ENCODE results near the gene DMBT1. TPM values are rescaled to one million over a fixed set of nuclear protein-coding genes. Genes with fewer than 3 reads are reported as not detected.

The DMBT1 gene
- total and polyA plus RNA-seq, 2 donors from 2014 or later: 0.06 TPM; not detected in 1

- no peak for DNase-seq
- no peaks in the 10 kb centered on the region for H3K27me3 ChIP-seq (ENCODE audit: control insufficient read depth, insufficient read depth, low read length)
- TF ChIP-seq CTCF (IDR thresholded peaks at IDR 0.05; ENCODE audit: borderline replicate concordance, extremely low read depth, insufficient read depth): no peak
- no peak overlapping the region for H3K9ac ChIP-seq (ENCODE audit: low read length in 3 of 3)
- no peaks in the 10 kb centered on the region for H3K36me3 ChIP-seq (ENCODE audit: control insufficient read depth in 2 of 3, insufficient read depth in 3 of 3, low read length in 3 of 3)
- H3K27ac ChIP-seq (ENCODE audit: low read depth in 2 of 2, low read length in 2 of 2): no peak overlapping the region
- no peak overlapping the region for H3K4me3 ChIP-seq (ENCODE audit: low read length in 3 of 3)
- FAIRE-seq: no peak
- intact Hi-C loops (cut with DNase I): no loop called here
- H3K9me3 ChIP-seq (ENCODE audit: control insufficient read depth in 2 of 3, insufficient read depth in 1 of 3, low read length in 3 of 3): no peaks in the 10 kb centered on the region
- H3K4me1 ChIP-seq (ENCODE audit: control insufficient read depth in 2 of 3, insufficient read depth in 2 of 3, low read depth in 1 of 3, low read length in 3 of 3): no peaks in the 10 kb centered on the region
Observed at GRCh38 chr10:122554131-122555036, 6.2 kb upstream of the DMBT1 start.

DNA sequence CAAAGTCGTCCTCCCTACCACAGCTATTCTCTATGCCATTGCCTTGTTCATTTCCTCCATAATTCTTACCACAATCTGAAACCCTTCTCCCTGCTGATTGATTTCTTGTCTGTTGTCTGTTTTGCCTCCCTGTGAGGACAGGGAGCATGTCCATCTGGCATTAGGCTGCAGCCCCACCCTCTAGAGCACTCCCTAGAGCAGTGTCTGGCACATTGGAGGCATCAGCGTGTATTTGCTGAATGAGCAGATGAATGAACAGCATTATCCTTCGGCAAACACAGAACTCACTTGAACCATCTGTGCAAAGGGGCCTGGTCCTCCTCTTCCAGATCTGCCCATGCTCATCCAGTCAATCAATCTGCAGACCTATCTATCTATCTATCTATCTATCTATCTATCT lies 5.1 kb upstream of the DMBT1 start:
- Histone ChIP-seq H3K27me3 (ENCODE audit: control insufficient read depth, insufficient read depth, low read length) (no peaks in the 10 kb centered on the region), H3K27ac (ENCODE audit: low read depth in 2 of 2, low read length in 2 of 2) (no peak overlapping the region), H3K9ac (ENCODE audit: low read length in 3 of 3) (no peak overlapping the region), H3K9me3 (ENCODE audit: control insufficient read depth in 2 of 3, insufficient read depth in 1 of 3, low read length in 3 of 3) (no peaks in the 10 kb centered on the region), H3K4me1 (ENCODE audit: control insufficient read depth in 2 of 3, insufficient read depth in 2 of 3, low read depth in 1 of 3, low read length in 3 of 3) (no peaks in the 10 kb centered on the region), H3K36me3 (ENCODE audit: control insufficient read depth in 2 of 3, insufficient read depth in 3 of 3, low read length in 3 of 3) (no peaks in the 10 kb centered on the region), H3K4me3 (ENCODE audit: low read length in 3 of 3) (no peak overlapping the region)
- intact Hi-C loops (cut with DNase I): no loop called here
- FAIRE-seq (no peak), DNase-seq (no peak)
- no peak for TF ChIP-seq CTCF (IDR thresholded peaks at IDR 0.05; ENCODE audit: borderline replicate concordance, extremely low read depth, insufficient read depth)

- Histone ChIP-seq H3K9ac (ENCODE audit: low read length in 3 of 3) (no peak overlapping the region), H3K36me3 (ENCODE audit: control insufficient read depth in 2 of 3, insufficient read depth in 3 of 3, low read length in 3 of 3) (no peaks in the 10 kb centered on the region), H3K27ac (ENCODE audit: low read depth in 2 of 2, low read length in 2 of 2) (no peak overlapping the region), H3K27me3 (ENCODE audit: control insufficient read depth, insufficient read depth, low read length) (no peaks in the 10 kb centered on the region), H3K9me3 (ENCODE audit: control insufficient read depth in 2 of 3, insufficient read depth in 1 of 3, low read length in 3 of 3) (no peaks in the 10 kb centered on the region), H3K4me1 (ENCODE audit: control insufficient read depth in 2 of 3, insufficient read depth in 2 of 3, low read depth in 1 of 3, low read length in 3 of 3) (no peaks in the 10 kb centered on the region), H3K4me3 (ENCODE audit: low read length in 3 of 3) (no peak overlapping the region)
- DNase-seq (no peak), FAIRE-seq (no peak)
- no peak for TF ChIP-seq CTCF (IDR thresholded peaks at IDR 0.05; ENCODE audit: borderline replicate concordance, extremely low read depth, insufficient read depth)
- intact Hi-C loops (cut with DNase I): no loop called here
Observed at GRCh38 chr10:122557516-122557915, 3.0 kb upstream of the DMBT1 start.
